SH-SY5Y (cell line): Measurements from ENCODE around the gene H1-8.

ENCODE experiments used
- GATA2 ChIP-seq: IDR thresholded peaks from 2 replicates; pipeline ENCODE4 v1.6.1; 2011; ENCODE audit warnings: mild to moderate bottlenecking, low read depth, low read length
- GATA3 ChIP-seq: IDR thresholded peaks from 2 replicates; pipeline ENCODE4 v1.6.1; 2011; ENCODE audit warnings: low read depth, mild to moderate bottlenecking, low read length, moderate library complexity

DNA sequence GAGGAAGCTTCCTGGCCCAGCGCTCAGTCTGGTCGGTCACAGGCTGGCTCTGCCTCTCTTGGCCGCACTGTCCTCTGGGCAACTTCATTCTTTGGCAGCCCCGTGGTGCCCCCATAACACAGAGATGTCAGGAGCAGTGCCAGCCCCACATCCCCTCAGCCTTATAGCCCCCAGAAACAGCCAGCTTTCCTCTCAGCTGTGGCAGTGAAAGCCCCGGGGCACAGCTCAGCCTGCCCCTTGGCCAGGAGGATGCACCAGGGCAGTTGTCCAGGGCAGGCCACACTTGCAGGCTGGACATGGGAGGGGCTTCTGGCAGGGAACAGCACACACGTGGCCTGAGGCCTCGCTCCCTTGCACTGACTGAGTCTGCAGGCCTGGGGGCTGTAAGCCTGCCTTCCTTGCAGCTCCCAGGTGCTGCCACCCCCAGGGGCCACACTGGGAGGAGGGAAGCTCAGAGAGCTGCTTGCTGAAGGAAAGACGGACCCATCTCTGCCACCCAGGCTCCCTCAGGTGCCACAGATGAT lies 24.9 kb upstream of the H1-8 start:
- TF ChIP-seq GATA2 (no peak), GATA3 (no peak)
